ENCODE results near the gene SCLY.

GRCh38 chr2:238119756-238120462 lies 59.1 kb downstream of the SCLY start:
- TF ChIP-seq CTCF (conservative IDR thresholded peaks at IDR 0.05; ENCODE audit: low read length) (no peak), EZH2phosphoT487 (IDR thresholded peaks at IDR 0.05; ENCODE audit: borderline replicate concordance) (no peak)
